ENCODE measurements around the gene TMEM30A. TPM values are rescaled to one million over a fixed set of nuclear protein-coding genes. Genes with fewer than 3 reads are reported as not detected.

TMEM30A gene
- total RNA-seq, 2 experiments from 2014 or later, result 18.2 to 32.1 TPM

- Histone ChIP-seq H3K9me3 (ENCODE audit: low read length) (no peaks in the 10 kb centered on the region), H3K4me2 (ENCODE audit: low read length) (no peak overlapping the region)
- intact Hi-C loops (cut with micrococcal nuclease; ENCODE audit: unreplicated experiment), result no loop called here
These were observed 33.1 kb upstream of the TMEM30A start for GRCh38 chr6:75317503-75318206.

GRCh38 chr6:75315978-75316377 lies 31.4 kb upstream of the TMEM30A start:
- no peak for TF ChIP-seq EZH2phosphoT487 (IDR thresholded peaks at IDR 0.05; ENCODE audit: borderline replicate concordance, low read depth, low read length)
- TF ChIP-seq CTCF (conservative IDR thresholded peaks at IDR 0.05; ENCODE audit: low read length), result no peak
- Histone ChIP-seq H3K4me1 (ENCODE audit: insufficient read depth, low read length, poor library complexity, severe bottlenecking) (no peaks in the 10 kb centered on the region), H3K4me2 (ENCODE audit: low read length) (no peak overlapping the region), H3K9me3 (ENCODE audit: low read length) (no peaks in the 10 kb centered on the region), H4K20me1 (ENCODE audit: insufficient read depth, low read length) (no peaks in the 10 kb centered on the region), H2AFZ (ENCODE audit: low read length) (no peak overlapping the region), H3K36me3 (ENCODE audit: insufficient read depth, low read length) (no peaks in the 10 kb centered on the region), H3K4me3 (ENCODE audit: low read depth, low read length, poor library complexity, severe bottlenecking) (no peak overlapping the region), H3K9me2 (ENCODE audit: insufficient read depth, low read length) (no peaks in the 10 kb centered on the region), H3K79me2 (ENCODE audit: insufficient read depth, low read depth, low read length) (no peaks in the 10 kb centered on the region), H3K27ac (ENCODE audit: low read depth, low read length, poor library complexity, severe bottlenecking) (no peak overlapping the region)
- intact Hi-C loops (cut with micrococcal nuclease; ENCODE audit: unreplicated experiment), result no loop called here
- BruUV-seq (replicated peaks), result no TSS peak
- DNase-seq (ENCODE audit: low spot score), result no peak
- POLR2A ChIA-PET, result interaction anchor here (0.6 kb wide), 1 partner anchor 119 kb away, joined by 3 read pairs; no protein-coding TSS in a partner anchor
- CTCF ChIA-PET (ENCODE audit: unreplicated experiment), result no interaction called here

More at GRCh38 chr6:75317503-75318206, 33.1 kb upstream of the TMEM30A start:
- Histone ChIP-seq H3K4me1 (ENCODE audit: insufficient read depth, low read length, poor library complexity, severe bottlenecking) (no peaks in the 10 kb centered on the region), H2AFZ (ENCODE audit: low read length) (no peak overlapping the region), H3K27ac (ENCODE audit: low read depth, low read length, poor library complexity, severe bottlenecking) (no peak overlapping the region), H3K36me3 (ENCODE audit: insufficient read depth, low read length) (no peaks in the 10 kb centered on the region), H4K20me1 (ENCODE audit: insufficient read depth, low read length) (no peaks in the 10 kb centered on the region), H3K79me2 (ENCODE audit: insufficient read depth, low read depth, low read length) (no peaks in the 10 kb centered on the region), H3K9me2 (ENCODE audit: insufficient read depth, low read length) (no peaks in the 10 kb centered on the region), H3K4me3 (ENCODE audit: low read depth, low read length, poor library complexity, severe bottlenecking) (no peak overlapping the region)
- POLR2A ChIA-PET, result interaction anchor here (0.6 to 1.3 kb wide), 3 partner anchors 9 to 60 kb away, joined by 3 read pairs; no protein-coding TSS in a partner anchor
- CTCF ChIA-PET (ENCODE audit: unreplicated experiment), result no interaction called here
- TF ChIP-seq CTCF (conservative IDR thresholded peaks at IDR 0.05; ENCODE audit: low read length) (no peak), EZH2phosphoT487 (IDR thresholded peaks at IDR 0.05; ENCODE audit: borderline replicate concordance, low read depth, low read length) (no peak)
- DNase-seq (ENCODE audit: low spot score), result no peak
- BruUV-seq (replicated peaks), result no TSS peak

All from OCI-LY7 (cell line).